Tibial nerve (tissue), 3 donors: ENCODE results near the gene ZSWIM6.

Experiments used
- POLR2A ChIP-seq, 2 donors: fragments of 450-650 bp; IDR thresholded peaks; one replicate each; pipeline ENCODE4 v1.6.1; 2017; ENCODE audit warnings: antibody characterized with exemption in 2 of 2, mild to moderate bottlenecking in 2 of 2, moderate library complexity in 2 of 2
- TF ChIP-seq, protein P1 (sequence below), 5 experiments: fragments of 200-600 bp in 3 of 5; fragments of 450-650 bp in 2 of 5; sonication (generic) in 3 of 5; IDR thresholded peaks; one replicate each; pipeline ENCODE4 v1.5.1; 2016 to 2019; ENCODE audit warnings: antibody characterized with exemption in 5 of 5, mild to moderate bottlenecking in 3 of 5, moderate library complexity in 2 of 5

DNA sequence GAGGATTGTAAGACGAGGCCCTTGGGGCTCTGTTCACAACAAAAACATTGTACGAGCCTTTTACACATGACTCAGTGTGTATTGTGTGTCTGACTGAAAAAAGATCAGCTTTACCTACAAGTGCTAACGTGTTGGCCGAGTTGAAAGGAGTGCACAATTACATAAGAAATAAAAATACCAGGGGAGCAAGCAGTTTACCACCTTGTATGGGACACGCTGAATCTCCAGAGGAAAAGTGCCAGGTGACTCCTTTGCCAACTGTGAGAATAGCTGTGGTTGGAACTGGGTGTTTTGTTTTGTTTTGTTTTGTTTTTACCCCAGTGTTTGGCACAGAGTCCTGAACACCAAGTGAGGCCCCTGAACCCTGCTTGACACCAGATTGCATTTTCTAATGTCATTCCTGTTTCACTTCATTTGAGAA, 32.8 kb upstream of the ZSWIM6 start:
- TF ChIP-seq, protein P1, sequence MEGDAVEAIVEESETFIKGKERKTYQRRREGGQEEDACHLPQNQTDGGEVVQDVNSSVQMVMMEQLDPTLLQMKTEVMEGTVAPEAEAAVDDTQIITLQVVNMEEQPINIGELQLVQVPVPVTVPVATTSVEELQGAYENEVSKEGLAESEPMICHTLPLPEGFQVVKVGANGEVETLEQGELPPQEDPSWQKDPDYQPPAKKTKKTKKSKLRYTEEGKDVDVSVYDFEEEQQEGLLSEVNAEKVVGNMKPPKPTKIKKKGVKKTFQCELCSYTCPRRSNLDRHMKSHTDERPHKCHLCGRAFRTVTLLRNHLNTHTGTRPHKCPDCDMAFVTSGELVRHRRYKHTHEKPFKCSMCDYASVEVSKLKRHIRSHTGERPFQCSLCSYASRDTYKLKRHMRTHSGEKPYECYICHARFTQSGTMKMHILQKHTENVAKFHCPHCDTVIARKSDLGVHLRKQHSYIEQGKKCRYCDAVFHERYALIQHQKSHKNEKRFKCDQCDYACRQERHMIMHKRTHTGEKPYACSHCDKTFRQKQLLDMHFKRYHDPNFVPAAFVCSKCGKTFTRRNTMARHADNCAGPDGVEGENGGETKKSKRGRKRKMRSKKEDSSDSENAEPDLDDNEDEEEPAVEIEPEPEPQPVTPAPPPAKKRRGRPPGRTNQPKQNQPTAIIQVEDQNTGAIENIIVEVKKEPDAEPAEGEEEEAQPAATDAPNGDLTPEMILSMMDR (IDR thresholded peaks at IDR 0.05): no peak
- no peak for TF ChIP-seq POLR2A (IDR thresholded peaks at IDR 0.05)
